ENCODE data around the gene ADD1. TPM values are rescaled to one million over a fixed set of nuclear protein-coding genes. Genes with fewer than 3 reads are reported as not detected.

ADD1 gene
- total RNA-seq, 1 donor from 2014 or later = 429 TPM

DNA sequence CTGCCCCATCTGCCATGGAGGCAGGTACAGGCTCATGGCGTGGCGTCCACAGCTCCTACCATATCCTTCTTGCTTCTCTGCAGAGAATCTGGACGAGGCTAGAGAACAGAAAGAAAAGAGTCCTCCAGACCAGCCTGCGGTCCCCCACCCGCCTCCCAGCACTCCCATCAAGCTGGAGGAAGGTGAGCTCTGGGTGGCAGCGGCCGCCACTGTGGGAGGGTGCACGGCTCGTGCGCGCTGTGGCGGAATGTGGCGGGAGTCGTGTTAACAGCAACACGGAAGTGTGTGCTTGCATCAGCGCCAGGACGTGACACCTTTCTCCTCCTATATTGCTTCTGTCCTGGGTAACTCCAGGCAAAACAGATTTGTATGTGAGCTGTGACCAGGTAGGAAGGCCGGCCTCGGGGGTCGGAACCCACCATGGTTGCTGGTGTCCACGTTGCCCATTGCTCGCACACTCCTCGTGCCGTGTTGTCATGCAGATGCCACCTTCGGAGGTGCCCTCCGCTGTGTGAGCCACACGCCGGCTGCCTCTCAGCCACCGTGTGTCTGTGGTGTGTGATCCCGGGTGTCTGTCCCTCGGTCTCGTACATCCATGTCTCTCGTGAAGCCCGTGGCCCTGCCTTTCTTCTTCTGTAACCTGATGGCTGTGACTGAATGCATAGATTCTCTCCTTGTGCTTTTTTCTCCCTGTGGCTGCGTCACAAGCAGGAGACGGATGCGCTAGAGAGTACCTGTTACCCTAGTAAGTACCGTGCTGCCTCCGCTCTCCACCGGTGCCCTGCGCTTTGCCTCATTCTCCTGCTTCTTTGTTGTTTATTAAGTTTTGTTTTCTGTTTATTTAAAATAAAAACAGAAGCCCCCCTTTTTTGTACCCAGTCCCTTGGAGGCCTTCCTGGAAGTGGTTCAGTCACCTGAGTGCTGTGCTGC, 82.6 kb downstream of the ADD1 start:
- DNase-seq (ENCODE audit: low spot score) (no peak), ATAC-seq (no peak)
- intact Hi-C loops (cut with DNase I) = no loop called here

DNA sequence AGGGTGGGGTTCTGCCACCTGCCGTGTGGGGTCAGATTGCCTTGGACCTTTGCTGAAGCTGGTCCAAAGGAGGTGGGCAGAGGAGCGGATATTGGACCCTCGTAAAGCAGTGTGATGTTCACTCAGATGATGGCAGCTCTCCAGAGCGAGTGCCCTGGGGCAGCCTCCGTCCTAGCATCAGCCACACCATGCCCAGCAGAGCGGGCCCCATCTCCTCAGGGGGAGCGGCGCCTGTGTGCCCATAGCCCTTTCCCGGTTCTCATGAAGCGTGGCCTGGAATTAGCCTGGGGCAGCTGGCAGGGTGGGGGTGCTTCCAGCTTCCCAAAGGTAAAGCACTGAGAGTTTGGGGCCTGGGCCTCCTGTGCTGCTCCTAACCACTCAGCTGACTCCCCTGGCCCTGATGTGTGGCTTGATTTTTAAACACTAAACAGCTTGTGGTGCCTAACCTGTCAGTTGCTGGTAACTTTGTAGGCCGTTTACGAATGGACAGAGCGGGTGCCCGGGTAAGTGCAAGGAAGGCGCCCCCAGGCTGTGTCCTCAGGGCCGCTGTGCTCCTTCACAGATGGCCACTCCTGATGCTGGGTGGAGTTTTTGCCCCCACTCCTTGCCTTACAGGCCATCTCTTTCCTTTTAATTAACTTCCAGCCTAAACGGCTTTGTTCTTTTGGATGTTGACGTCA, 83.5 kb downstream of the ADD1 start:
- no peak for ATAC-seq
- intact Hi-C loops (cut with DNase I) = no loop called here
- DNase-seq (ENCODE audit: low spot score) = no peak

DNA sequence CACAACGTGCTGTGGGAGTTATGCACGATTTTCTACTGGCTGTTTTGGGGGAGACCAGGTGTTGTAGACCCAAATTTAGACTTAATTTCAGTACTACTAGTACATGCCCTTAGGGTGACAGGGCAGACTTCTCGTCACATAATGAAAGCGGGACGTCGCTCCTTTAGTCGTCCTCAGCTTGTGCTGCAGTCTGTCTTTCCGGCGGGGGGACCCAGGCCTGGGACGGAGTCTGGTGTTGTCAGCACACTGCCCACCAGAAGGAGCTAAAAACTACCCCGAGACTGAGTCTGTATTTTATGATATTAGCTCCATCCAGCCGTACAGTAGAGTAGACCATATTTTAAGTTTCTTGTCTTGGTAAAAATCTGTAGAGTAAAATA, 84.0 kb downstream of the ADD1 start:
- DNase-seq (ENCODE audit: low spot score) = no peak
- no peak for ATAC-seq
- intact Hi-C loops (cut with DNase I) = no loop called here

DNA sequence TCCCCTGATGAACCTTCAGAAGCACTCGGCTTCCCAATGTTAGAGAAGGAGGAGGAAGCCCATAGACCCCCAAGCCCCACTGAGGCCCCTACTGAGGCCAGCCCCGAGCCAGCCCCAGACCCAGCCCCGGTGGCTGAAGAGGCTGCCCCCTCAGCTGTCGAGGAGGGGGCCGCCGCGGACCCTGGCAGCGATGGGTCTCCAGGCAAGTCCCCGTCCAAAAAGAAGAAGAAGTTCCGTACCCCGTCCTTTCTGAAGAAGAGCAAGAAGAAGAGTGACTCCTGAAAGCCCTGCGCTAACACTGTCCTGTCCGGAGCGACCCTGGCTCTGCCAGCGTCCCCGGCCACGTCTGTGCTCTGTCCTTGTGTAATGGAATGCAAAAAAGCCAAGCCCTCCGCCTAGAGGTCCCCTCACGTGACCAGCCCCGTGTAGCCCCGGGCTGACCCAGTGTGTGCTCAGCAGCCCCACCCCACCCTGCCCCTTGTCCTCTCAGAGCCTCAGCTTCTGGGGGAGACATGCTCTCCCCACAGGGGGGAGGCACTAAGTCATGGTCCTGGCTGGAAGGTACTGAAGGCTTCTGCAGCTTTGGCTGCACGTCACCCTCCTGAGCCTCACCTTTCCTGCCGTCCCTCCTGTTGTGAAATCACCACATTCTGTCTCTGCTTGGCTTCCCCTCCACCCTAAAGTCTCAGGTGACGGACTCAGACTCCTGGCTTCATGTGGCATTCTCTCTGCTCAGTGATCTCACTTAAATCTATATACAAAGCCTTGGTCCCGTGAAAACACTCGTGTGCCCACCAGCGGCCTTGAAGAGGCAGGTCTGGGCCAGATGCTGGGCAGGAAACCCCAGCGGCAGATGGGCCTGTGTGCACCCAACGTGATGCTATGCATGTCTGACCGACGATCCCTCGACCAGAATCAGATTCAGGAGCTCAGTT, 84.9 kb downstream of the ADD1 start:
- intact Hi-C loops (cut with DNase I) = no loop called here
- no peak for ATAC-seq
- peak; percentile 55 for DNase-seq (ENCODE audit: low spot score)

DNA sequence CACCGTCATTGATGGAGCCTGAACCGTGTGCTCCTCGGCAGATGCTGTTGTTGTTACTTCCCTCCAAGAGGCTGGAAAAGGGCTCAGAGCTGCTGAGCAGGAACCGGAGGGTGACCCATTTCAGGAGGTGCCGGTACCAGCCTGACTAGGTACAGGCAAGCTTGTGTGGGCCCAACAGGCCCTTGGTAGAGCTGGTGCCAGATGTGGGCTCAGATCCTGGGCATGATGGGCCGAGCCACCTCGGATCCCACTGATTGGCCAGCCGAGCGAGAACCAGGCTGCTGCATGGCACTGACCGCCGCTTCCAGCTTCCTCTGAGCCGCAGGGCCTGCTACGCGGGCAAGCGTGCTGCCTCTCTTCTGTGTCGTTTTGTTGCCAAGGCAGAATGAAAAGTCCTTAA, 85.8 kb downstream of the ADD1 start:
- DNase-seq (ENCODE audit: low spot score) (peak; percentile 53), ATAC-seq (no peak)
- intact Hi-C loops (cut with DNase I) = no loop called here

DNA sequence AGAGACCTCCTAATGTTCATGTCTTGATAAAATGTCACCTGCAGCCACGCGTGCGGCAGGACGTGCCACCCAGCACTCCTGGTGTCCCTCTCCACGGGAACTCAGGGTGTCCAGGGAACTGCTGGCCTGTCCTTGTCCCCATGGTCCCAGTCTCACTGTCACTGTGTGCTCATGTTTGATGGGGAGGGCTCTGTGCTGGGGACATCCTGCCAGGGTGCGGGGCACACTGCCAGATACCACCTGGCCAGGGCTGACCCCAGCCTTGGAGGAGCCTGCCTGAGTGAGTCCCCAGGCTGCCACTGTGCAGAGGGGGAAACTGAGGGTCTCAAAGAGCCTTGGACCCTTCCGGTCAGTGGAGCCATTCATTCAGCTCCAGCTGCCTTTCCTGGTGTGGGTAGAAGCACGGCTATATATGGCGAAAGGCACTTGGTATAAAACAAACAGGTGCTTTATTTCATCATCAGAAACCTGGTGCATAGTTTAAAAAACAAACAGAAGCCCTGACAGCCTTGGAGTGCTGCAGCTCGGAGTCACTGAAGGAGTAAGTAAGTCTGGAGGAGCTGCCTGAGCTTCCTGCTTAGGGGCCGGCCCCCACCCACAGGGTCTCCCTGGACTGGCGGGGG, 86.6 kb downstream of the ADD1 start:
- ATAC-seq (no peak), DNase-seq (ENCODE audit: low spot score) (peak; percentile 58)
- intact Hi-C loops (cut with DNase I) = loop anchor here (10.0 kb wide), 1 partner anchor 175 kb away; the partner anchor contains the start of gene TNIP2

DNA sequence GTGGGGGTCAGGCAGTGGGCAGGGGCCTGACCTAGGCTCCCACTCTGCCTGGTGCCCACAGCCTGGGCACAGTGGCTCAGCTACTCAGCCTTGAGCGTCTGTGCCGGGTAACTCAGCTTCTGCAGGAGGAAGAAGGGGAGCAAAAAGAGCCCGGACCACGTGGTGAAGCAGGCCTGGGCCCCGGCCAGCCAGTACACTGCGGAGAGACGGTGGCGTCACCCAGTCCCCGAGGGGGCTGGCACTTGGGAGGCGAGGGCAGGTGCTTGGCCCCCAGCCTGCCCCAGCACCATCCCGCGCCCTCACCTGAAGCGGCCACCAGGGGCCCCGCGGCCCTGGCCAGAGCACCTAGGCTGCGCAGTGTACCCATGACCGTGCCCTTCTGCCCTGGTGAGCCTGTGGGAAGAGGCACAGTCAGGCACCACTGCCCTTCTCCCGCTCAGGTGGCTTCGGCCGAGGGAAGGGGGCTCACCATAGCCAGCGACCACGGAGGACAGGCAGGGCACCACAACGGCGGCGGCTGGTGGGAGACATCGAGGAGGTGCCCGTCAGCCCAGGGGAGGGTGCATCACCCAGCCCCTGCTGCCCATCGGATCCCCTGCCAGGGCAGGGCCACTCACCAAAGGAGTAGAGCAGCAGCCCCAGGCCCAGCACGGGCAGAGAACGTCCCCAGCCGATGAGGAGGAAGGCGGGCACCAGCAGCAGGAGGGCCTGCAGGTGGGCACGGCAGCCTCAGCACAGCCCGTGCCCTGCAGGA, 87.3 kb downstream of the ADD1 start:
- no peak for ATAC-seq
- intact Hi-C loops (cut with DNase I) = loop anchor here (10.0 kb wide), 1 partner anchor 176 kb away; the partner anchor contains the start of gene TNIP2
- DNase-seq (ENCODE audit: low spot score) = peak; percentile 60

DNA sequence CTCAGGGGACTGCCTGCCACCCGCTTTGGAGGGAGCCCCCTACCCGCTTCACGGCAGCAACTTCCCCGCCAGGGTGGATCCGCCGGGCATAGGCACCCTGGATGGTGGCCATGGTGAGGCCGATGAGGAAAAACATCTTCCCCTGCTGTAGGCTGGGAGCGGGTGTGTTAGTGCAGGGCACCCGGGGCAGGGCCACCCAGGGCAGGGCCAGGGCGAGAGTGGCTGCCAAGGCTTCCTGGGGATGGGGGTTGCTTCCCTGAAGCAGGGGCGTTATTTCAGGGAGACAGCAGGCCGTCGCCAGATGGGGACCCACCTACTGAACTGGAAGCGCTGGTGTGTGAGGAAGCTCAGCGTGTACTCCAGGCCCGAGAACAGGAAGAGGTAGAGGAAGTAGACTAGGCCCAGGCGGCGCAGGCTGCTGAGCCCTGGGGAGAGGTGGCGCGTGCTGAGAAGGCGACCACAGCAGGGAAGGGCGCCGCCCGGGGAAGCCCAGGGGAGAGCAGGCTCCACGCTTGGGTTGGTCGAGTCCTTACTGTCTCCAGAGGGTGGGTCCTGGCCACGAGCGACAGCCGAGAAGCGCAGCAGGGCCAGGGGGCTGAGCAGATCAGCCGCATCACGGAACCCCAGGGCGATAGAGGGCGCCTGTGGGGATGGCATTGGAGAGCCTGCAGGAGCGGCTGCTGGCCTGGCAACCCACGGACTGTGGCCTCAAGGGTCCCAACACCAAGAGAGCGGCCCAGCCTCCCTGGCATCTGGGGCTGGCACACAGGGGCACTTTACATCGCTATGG, 88.1 kb downstream of the ADD1 start:
- DNase-seq (ENCODE audit: low spot score) = peak; percentile 70
- peak; percentile 9 for ATAC-seq
- intact Hi-C loops (cut with DNase I) = loop anchor here (10.0 kb wide), 1 partner anchor 177 kb away; the partner anchor contains the start of gene TNIP2

DNA sequence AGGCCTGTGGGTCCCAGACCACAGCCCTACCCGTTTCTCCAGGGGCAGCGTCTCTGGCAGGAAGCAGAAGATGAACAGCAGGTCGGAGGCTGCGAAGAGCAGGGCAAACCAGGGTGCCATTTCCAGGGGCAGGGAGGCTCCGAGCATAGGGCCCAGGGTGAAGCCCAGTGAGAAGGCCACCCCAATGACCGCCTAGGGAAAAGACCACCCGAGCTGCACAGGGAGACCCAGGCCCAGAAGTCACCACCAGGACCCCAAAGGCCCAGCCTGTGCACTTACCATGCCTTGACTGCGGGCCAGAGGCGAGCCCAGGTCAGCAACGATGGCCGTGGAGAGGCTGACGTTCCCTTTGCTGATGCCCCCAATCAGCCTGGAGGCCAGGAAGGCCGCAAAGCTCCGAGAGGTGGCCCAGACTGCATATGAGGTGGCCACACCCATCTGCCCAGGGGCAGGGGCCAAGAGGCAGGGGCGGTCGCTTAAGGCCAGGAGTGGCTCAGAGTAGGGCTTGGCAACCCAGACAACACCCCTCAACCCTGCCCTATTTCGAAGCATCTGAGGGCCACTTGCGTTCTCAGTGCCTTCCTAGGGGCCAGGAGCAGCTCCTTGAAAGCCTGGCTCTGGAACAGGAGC, 88.8 kb downstream of the ADD1 start:
- peak; percentile 56 for DNase-seq (ENCODE audit: low spot score)
- ATAC-seq = no peak
- intact Hi-C loops (cut with DNase I) = loop anchor here (10.0 kb wide), 1 partner anchor 178 kb away; the partner anchor contains the start of gene TNIP2

DNA sequence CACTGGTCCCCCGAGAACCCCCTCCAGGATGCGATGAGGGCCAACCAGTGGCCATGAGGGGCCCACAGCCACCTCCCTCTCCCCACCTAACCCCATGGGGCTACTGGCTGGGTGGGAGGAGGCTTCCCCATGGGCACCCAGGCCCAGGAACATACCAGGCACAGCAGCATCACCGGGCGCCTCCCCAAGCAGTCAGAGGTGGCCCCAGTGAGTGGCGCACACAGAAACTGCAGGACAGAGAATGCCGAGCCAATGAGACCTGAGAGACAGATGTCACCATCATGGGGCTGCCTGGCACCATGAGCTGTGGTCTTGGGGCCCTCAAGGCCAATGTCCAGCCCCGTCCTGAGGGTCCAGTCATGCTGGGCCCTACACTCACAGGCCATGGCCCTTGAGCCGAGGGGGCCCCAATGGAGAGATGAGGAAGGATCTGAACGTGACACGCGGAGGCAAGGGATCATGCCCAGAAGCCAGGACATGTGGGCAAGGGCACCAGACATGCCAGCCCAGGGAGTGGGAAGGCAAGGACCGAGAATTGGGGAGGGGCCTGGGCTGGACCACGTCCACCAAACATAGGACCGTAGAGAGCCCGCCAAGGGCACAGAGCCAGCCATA, 89.4 kb downstream of the ADD1 start:
- DNase-seq (ENCODE audit: low spot score) (peak; percentile 63), ATAC-seq (no peak)
- intact Hi-C loops (cut with DNase I) = loop anchor here (10.0 kb wide), 1 partner anchor 178 kb away; the partner anchor contains the start of gene TNIP2

DNA sequence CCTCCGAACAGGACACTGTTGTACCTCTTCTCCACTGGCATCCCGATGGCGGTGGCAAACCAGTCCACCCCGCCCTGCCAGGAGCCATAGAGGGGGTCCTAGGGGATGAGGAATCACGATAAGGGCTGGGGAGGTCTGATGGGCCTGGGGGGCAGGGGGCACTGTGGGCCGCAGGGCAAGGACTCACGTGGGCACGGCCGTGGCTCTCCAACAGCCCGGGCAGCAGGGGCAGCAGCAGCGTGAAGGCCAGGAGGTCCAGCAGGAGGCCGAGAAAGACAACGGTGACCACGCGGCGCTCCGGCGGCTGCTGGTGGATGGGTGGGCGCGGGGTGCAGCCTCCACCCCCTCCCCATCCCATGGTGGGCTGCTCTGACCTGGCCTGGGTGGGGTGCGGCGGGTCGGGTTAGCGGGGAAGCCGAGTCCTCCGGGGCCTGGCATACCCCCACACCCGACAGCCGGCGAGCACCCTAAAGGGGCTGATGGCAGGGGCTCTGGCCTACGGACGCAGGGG, 90.0 kb downstream of the ADD1 start:
- intact Hi-C loops (cut with DNase I) = loop anchor here (10.0 kb wide), 1 partner anchor 179 kb away; the partner anchor contains the start of gene TNIP2

DNA sequence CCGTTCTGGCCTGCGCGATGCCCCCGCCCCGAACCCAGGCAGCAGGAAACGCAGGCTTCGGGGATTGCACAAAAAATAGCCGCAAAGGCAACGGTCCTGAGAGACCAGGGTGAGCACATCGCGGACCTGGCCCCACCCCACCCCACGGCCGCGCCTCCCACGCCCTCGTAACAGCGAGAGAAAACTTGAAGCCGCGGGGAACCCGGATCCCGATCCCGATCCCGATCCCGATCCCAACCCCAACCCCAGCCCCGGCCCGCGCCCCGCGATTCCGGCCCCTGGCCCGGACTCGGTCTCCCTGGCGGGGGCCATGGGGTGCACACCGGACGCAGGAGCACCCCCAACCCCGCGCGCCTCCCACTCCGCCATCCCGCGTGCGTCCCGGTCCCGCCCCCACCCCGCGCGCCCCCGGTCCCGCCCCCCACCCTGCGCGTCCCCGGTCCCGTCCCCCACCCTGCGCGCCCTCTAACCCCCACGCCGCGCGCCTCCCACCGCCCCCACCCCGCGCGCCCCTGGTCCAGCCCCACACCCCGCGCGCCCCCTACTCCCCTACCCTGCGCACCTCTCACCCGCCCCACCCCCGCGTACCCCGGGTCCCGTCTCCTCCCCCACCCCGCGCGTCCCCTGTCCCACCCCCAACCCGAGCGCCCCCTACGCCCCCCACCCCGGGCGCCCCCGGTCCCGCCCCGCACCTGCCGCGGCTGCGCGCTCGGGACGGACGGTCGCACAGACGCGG, 90.6 kb downstream of the ADD1 start:
- peak; percentile 81 for DNase-seq (ENCODE audit: low spot score)
- intact Hi-C loops (cut with DNase I) = loop anchor here (10.0 kb wide), 1 partner anchor 179 kb away; the partner anchor contains the start of gene TNIP2
- ATAC-seq = peak; percentile 65

More for the DNA sequence above, 90.0 kb downstream of the ADD1 start:
- ATAC-seq = peak; percentile 0
- no peak for DNase-seq (ENCODE audit: low spot score)

DNA sequence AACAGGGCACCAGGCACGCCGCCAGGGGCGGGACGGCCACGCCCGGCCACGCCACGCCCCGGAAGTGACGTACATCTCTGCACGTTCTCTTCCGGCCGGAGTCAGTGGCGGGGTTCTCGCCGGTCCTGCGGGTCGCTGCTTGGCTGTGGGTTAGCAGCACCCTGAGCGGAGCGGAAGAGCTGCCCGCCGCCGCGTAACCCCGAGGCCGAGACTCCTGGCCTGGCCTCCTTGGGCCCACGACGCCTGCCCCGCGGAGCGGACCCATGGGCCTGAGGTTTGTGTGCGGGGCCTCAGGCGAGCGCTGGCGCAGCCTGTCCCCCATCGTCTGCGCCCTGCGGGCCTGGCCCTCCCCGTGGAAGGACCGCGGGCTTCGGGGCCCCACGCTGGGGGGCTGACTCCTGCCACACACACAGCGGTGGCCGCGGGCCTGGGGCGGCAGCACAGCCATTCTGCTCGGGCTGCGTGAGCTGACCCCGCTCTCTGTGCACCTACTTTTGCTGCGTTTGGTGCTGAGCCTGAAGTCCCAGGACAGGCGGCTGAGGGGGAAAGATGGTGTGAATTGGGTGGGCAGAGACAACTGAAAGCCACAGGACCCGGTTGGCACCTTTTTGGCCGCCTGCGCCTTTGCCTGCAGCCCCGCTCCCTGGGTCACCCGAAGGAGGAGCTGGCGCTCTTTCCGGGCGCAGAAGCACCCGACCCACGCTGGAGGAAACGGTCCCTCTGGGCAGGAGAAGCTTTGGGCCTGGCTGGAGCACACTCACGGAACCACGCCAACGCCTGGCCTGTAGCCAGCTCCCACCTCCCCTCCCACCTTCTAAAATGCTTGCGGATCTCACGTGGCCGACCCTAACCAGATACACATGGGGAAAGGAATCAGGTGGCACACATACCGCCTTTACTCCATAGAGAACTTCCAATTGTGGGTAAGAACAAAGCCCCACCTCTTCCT, 91.4 kb downstream of the ADD1 start:
- intact Hi-C loops (cut with DNase I) = loop anchor here (10.0 kb wide), 1 partner anchor 180 kb away; the partner anchor contains the start of gene TNIP2
- ATAC-seq = peak; percentile 88
- peak; percentile 99 for DNase-seq (ENCODE audit: low spot score)

Measured in sciatic nerve (tissue), 2 donors.